GM21381 (cell line): ENCODE results near the gene ELOVL4.

ENCODE experiments used
- ATAC-seq: cut with Tn5 transposase; IDR thresholded peaks from one replicate; pipeline ENCODE4 v1.9.1; 2021; ENCODE audit warnings: mild to moderate bottlenecking, moderate library complexity; ENCODE audit not compliant: unreplicated experiment

Gene ELOVL4

GRCh38 chr6:79913369-79913768, 34.0 kb downstream of the ELOVL4 start:
- ATAC-seq: no peak

DNA sequence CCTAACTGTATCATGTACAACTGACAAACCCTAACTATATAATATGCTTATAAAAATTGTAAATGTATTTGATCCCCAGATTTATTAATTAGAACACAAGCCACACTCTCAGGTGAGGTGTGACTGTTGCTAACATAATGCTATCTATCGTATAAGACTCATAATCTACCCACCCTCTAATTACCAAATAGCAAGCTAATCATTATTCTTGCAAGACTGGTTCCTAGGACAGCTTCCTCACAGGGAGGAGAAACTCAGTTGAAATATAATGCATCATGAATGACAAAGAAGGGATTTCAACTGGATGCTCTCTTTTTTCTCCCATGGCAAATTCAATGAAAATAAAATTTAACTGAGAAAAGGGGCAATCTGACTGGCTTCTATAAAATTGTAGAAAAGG, 35.4 kb downstream of the ELOVL4 start:
- ATAC-seq: no peak

DNA sequence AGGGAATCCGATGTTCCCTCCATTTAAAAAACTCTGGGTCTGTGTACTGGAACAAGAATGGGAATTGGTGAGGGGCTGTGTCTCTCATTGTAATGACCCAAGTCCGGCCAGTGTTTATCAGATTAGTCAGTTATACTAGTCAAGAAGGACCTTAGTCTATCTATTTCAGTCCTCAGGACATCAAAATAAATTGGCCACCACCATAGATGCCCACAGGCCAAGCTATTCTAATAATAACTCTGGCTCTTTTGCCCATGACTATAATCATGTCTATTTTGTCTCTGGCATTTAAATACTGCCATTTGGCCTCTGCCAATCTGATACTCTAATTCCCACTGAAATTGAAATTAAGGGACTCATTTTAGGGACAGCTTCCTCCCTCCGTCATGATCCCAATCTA, 37.8 kb downstream of the ELOVL4 start:
- ATAC-seq: no peak

DNA sequence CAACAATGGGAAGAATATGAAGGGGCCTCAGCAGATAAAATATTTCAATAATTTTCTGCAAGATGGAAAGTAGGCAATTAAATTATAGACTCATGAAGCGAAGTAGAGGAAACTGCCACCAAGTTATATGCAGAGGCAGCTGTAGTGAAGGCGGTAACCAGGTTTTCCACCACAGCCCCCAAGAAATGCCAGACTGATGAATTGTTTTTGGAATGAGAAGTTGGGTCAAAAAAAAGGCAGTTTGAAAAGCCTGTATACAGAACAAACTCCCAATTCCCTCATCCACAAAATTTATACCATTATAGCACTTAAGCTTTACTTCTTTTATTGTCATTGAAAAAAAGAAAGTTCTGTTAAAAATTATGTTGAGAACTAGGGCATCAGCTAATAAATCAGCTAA, 45.3 kb downstream of the ELOVL4 start:
- no peak for ATAC-seq

- no peak for ATAC-seq
Measured at GRCh38 chr6:79898076-79898475, 49.3 kb downstream of the ELOVL4 start.

DNA sequence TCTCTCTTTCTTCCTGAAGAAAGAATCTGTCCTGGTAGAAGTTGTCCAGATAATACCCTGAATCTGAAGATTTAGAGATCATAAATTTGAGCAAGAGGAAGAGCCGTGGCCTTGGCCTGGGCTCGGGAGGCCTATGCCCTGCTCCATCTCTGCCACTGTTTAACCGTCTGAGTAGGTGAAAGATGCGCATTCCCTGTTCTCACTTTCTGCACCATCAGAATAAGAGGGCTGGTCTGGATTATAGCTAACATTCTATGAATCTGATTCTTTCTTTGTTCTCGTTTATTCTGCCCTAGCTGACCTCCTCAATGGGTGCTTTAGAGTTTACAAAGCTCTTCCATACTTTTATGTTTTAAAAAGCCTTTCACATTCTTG, 51.3 kb downstream of the ELOVL4 start:
- no peak for ATAC-seq

- ATAC-seq: no peak
Measured at GRCh38 chr6:79895382-79896074, 51.8 kb downstream of the ELOVL4 start.

- no peak for ATAC-seq
Measured at GRCh38 chr6:79894939-79895338, 52.4 kb downstream of the ELOVL4 start.

DNA sequence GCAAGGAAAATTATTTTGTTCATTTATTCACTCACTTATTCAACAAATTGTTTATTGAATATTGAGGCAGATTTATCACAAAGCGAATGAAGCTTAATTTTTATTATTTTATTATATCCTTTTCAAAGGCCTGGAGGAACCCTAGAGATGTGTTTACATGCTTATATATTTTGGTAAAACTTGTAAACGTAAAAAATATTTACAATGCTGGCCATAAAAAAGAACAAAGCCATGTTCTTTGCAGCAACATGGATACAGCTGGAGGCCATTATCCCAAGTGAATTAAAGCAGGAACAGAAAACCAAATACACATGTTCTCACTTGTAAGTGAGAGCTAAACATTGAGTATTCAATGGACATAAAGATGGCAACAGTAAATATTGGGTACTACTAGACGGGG, 58.8 kb downstream of the ELOVL4 start:
- ATAC-seq: no peak

DNA sequence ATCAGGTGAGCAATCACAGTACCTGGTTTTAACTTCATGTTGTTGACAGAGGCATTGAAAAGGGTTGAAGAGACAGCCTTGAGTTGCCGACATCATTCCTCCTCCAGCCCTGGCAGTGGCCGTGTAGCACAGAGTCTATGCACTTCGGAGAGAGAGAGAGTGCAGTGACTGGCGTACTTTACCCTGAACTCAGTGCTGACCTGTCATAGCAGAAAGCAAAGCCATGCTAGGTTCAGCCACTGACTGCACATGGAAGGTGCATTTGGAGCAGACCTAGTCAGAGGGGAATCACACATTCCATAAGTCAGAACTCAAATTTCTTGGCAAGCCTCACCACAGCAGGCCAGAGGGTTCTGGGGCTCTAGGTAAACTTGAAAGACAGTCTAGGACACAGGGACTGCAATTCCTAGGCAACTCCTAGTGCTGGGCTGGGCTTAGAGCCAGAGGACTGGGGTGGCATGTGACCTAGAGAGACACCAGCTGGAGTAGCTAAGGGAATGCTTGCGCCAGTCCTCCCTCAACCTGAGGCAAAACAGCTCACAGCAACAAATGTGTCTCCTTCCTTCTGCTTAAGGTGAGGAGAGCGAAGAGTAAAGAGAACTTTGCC, 69.1 kb downstream of the ELOVL4 start:
- no peak for ATAC-seq

DNA sequence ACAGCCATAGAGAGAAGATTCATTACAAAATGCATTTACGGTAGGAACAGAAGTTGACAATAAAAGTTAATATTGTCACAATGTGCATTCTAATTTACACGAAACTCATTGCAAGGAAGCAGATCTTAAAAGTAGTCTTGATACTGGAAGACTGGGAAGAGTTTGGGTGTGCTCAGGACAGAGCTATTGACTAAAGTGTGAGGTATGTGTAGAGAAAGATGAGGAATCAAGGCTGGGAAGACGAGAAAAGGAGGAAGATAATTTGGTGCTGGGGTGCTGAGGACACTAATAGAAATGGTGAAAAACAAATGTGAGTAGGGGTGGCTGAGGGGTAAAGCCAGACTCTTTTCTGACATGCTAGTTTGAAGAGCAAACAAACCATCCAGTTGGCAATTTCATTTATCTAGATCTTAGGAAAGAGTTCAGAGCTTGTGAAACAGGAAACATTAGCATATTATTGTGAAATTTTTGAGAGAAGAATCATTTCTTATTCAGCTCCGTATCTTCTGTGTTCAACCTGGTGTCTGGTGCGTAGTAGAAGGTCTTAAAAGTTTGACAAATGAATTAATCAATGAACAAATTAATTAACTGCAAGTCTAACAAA, 72.7 kb downstream of the ELOVL4 start:
- no peak for ATAC-seq

GRCh38 chr6:79872986-79873385, 74.4 kb downstream of the ELOVL4 start:
- no peak for ATAC-seq

DNA sequence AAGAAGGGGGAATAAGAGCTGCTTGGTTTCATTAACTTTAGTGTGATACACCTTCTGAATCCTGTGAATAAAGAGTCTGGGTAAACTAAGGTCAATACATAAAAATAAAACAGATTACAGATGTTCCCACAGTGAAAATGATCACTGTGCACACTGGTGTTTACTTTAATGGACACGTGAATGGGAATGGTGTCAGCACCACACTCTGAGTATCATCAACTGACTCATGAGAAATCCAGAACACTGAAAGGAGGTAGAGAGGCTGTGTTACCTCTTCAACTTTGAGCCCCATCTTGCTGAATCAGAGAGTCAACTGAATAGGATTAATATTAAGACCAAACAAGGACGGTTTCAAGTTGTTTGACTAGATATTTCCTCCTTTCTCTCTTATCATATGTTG, 75.0 kb downstream of the ELOVL4 start:
- ATAC-seq: no peak

DNA sequence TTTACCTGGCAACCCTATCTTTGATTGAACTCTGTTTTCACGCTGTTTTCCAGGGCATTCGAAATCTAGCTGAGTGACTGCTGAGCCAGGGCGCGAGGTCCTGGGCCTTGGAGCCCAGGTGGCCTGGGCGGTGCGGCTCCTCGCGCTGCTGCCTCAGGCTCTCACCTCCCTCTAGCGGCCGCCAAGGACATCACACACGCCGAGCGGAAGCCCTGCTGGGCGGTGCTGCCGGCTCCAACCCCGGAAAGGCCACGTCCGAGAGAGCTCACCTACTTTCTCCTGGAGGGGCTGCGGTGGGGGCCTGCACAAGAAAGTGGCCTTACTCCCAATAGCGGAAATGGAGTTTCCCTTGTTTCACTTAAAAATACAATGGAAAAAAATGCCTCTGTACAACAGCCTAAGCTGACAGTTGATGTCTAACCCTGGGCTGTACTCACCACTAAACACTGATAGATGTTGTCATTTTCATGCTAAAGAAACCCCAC, 77.7 kb downstream of the ELOVL4 start:
- ATAC-seq: peak; percentile 100

DNA sequence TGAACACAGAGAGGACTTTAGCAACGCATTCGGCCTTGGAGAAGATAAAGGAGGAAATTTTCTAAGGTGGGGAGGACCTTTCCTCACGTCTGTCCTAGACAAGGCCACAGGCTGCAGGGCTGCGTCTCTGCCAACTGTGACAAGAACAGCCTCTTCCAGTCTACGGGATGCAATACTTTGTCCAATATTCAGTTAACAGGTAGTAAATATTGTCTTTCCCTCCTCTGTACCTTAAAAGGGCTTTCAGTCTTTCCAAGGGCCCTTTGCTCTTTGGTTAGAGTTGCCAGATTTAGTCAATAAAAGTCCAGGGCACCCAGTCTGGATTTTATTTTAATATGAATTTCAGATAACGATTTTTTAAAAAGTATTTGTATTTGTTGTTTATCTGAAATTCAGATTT, 78.2 kb downstream of the ELOVL4 start:
- no peak for ATAC-seq

DNA sequence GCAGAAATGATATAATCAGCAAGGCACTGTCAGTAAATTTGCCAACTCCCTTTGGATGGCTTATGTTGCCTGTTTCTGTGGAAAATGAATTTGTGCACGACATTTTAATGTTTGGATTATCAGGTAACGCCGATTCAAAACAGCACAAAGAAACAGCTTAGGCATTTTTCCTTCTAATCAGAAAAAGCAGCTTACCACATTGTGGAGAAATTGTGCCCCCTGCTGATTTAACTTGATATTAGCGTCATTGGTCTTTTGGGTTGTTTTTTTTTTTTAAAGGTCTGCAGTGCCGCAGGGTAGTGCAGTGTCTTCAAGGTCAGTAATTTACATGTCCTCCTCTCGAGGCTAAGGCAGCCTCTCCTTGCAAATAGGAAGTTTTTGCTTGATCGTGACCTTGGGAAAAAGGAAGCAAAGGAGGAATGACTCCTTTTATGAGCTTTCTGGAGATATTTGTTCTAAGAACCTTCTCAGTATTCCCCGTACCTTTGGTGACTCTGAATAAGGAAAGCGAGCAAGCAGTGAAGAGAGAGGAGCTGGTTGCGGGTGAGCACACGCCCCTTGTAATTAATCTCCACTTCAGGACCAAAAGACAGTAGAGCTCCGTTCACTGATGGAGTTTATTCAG, 79.1 kb downstream of the ELOVL4 start:
- ATAC-seq: no peak
